HepG2 (cell line): ENCODE data around the gene CTIF. TPM values are rescaled to one million over a fixed set of nuclear protein-coding genes. Genes with fewer than 3 reads are reported as not detected.

ENCODE experiments used
- ATAC-seq: fragments of 200-7000 bp; cut with Tn5 transposase; 3 replicates; pipeline ENCODE4 v1.9.1; 2020; ENCODE audit warnings: mild to moderate bottlenecking, moderate library complexity
- BruUV-seq: library from RNA; stranded (reverse); fragments of 400-500 nt; replicated peaks from 2 replicates; lab custom pipeline; 2021; lab: Mats Ljungman, UMichigan
- CTCF ChIA-PET: fragments of 300-600 bp; formaldehyde crosslinking; extraction: SDS; loops from one replicate; lab custom pipeline; 2021; ENCODE audit warnings: low total read pairs, inconsistent platforms, low intra/inter-chr PET ratio; lab: Yijun Ruan, JAX
- POLR2A ChIA-PET: fragments of 350-600 bp; sonication (Branson Sonifier 250); formaldehyde crosslinking; loops from one replicate; lab custom pipeline; 2020; ENCODE audit warnings: antibody characterized with exemption, inconsistent platforms; lab: Yijun Ruan, JAX
- DNase-seq: peaks from one replicate; pipeline ENCODE4 v3.0.0-alpha.2; 2015; ENCODE audit warnings: low spot score
- FAIRE-seq: peaks from 3 replicates; lab custom pipeline; 2011; peaks lifted over from hg19 to GRCh38; lab: Jason Lieb, UNC
- H2AFZ ChIP-seq: one replicate; pipeline ENCODE4 v1.6.1; 2011; ENCODE audit warnings: low read length, inconsistent platforms
- H3K27ac ChIP-seq: fragments of 300-600 bp; 3 replicates; pipeline ENCODE4 v1.8.0; 2011; ENCODE audit warnings: mixed run types, mild to moderate bottlenecking, mixed read lengths, low read length, inconsistent platforms; ENCODE audit not compliant: insufficient read depth; ENCODE audit errors: extremely low read length
- H3K27me3 ChIP-seq, 2 experiments: fragments of 200-600 bp in 1 of 2; 2 replicates in 1 of 2; 3 replicates in 1 of 2; pipeline versions ENCODE4 v1.6.0 to v1.8.0; 2011; ENCODE audit warnings: low read length in 2 of 2, mild to moderate bottlenecking in 2 of 2, moderate library complexity in 2 of 2, inconsistent platforms in 1 of 2; ENCODE audit not compliant: insufficient read depth in 2 of 2, control insufficient read depth in 1 of 2
- H3K36me3 ChIP-seq, 2 experiments: fragments of 200-600 bp in 1 of 2; replicated peaks in 1 of 2; 2 replicates in 1 of 2; 3 replicates in 1 of 2; pipeline versions ENCODE4 v1.5.1 to v1.8.0; 2011; ENCODE audit warnings: low read length in 2 of 2, inconsistent platforms in 1 of 2; ENCODE audit not compliant: insufficient read depth in 2 of 2, control insufficient read depth in 1 of 2
- H3K4me1 ChIP-seq: 2 replicates; pipeline ENCODE4 v1.5.1; 2012; ENCODE audit warnings: low read length, inconsistent platforms; ENCODE audit not compliant: insufficient read depth
- H3K4me2 ChIP-seq: 2 replicates; pipeline ENCODE4 v1.6.0; 2011; ENCODE audit warnings: low read depth, low read length, inconsistent platforms
- H3K4me3 ChIP-seq, 3 experiments: fragments of 200-600 bp in 1 of 3; sonication (generic), shearing (Covaris generic) in 1 of 3; replicated peaks in 1 of 3; 2 replicates each; pipeline ENCODE4 v1.5.1; 2011 to 2016; ENCODE audit warnings: low read length in 3 of 3, inconsistent platforms in 2 of 3, low read depth in 2 of 3, mild to moderate bottlenecking in 2 of 3, control low read depth in 1 of 3, mixed read lengths in 1 of 3; ENCODE audit not compliant: insufficient read depth in 1 of 3
- H3K79me2 ChIP-seq: one replicate; pipeline ENCODE4 v1.6.1; 2011; ENCODE audit warnings: low read length, inconsistent platforms; ENCODE audit not compliant: insufficient read depth
- H3K9ac ChIP-seq: 2 replicates; pipeline ENCODE4 v1.6.0; 2011; ENCODE audit warnings: mild to moderate bottlenecking, low read depth, low read length, inconsistent platforms; ENCODE audit not compliant: insufficient read depth
- H3K9me3 ChIP-seq: 2 replicates; pipeline ENCODE4 v1.5.1; 2012; ENCODE audit warnings: mild to moderate bottlenecking, low read length
- H4K20me1 ChIP-seq: 2 replicates; pipeline ENCODE4 v1.6.0; 2011; ENCODE audit warnings: inconsistent platforms, mild to moderate bottlenecking, low read length, moderate library complexity; ENCODE audit not compliant: insufficient read depth
- ATF5 ChIP-seq: sonication (generic); formaldehyde crosslinking; IDR thresholded peaks from 2 replicates; pipeline ENCODE4 v1.4.0; 2020; ENCODE audit warnings: mild to moderate bottlenecking, low read depth, missing genetic modification reagents
- BATF2 ChIP-seq: sonication (generic); formaldehyde crosslinking; IDR thresholded peaks from 2 replicates; pipeline ENCODE4 v1.8.0; 2022; ENCODE audit warnings: mild to moderate bottlenecking, missing genetic modification reagents, moderate library complexity
- EEA1 ChIP-seq: sonication (generic); formaldehyde crosslinking; IDR thresholded peaks from 2 replicates; pipeline ENCODE4 v1.5.1; 2020; ENCODE audit warnings: mild to moderate bottlenecking, missing genetic modification reagents, borderline replicate concordance
- KDM5B ChIP-seq: sonication (generic); formaldehyde crosslinking; IDR thresholded peaks from 2 replicates; pipeline ENCODE4 v1.4.0; 2020; ENCODE audit warnings: missing genetic modification reagents, mild to moderate bottlenecking, borderline replicate concordance
- ZBTB44 ChIP-seq: sonication (generic); formaldehyde crosslinking; IDR thresholded peaks from 2 replicates; pipeline ENCODE4 v1.4.0; 2020; ENCODE audit warnings: missing genetic modification reagents
- ZC3H13 ChIP-seq: sonication (generic); formaldehyde crosslinking; IDR thresholded peaks from 2 replicates; pipeline ENCODE4 v1.8.1; 2023; ENCODE audit warnings: mild to moderate bottlenecking, missing genetic modification reagents, moderate library complexity
- ZNF253 ChIP-seq: sonication (generic); formaldehyde crosslinking; IDR thresholded peaks from 2 replicates; pipeline ENCODE4 v1.8.0; 2022; ENCODE audit warnings: mild to moderate bottlenecking, missing genetic modification reagents, borderline replicate concordance
- ZNF510 ChIP-seq: sonication (generic); formaldehyde crosslinking; IDR thresholded peaks from 2 replicates; pipeline ENCODE4 v1.4.0; 2020; ENCODE audit warnings: low read depth, mild to moderate bottlenecking, missing genetic modification reagents
- in situ Hi-C: cut with HindIII; loops from 2 replicates; pipeline ENCODE4 v1.10.0; 2017; ENCODE audit warnings: low pct_unique_long_range_greater_than_20kb; ENCODE audit not compliant: extremely low pct_ligation_motif_present
- intact Hi-C: fragments of 100-400 bp; cut with micrococcal nuclease; formaldehyde crosslinking; loops from one replicate; pipeline ENCODE4 v1.10.0; 2022; ENCODE audit not compliant: unreplicated experiment
- polyA plus RNA-seq, 8 experiments: library from polyadenylated mRNA; depleted of rRNA in 3 of 8; stranded (reverse) in 7 of 8; unstranded in 1 of 8; fragments of >200 nt; fragmentation: Illumina TruSeq in 4 of 8; extraction: Trizol in 4 of 8; gene quantifications; 2 replicates each; pipeline versions ENCODE4 v1.2.1 to v1.2.3, GENCODE V29; 2011 to 2016; ENCODE audit warnings: low read depth in 4 of 8, missing spikeins in 1 of 8, mixed read lengths in 1 of 8; ENCODE audit not compliant: insufficient read depth in 1 of 8
- total RNA-seq, 5 experiments: library from RNA; depleted of rRNA; stranded (reverse); fragments of >200 nt; fragmentation: Illumina TruSeq; extraction: Trizol; gene quantifications; 2 replicates each; pipeline ENCODE4 v1.2.3, GENCODE V29; 2016; ENCODE audit warnings: low read depth in 1 of 5

The CTIF gene
- total and polyA plus RNA-seq, 2 of the 13 experiments (the other 11 are each of a cell fraction or from before 2014, with no cell fraction given): 18.2 to 28.0 TPM

GRCh38 chr18:48525671-48526070 is 13.2 kb upstream of the CTIF start:
- no peak overlapping the region for H3K4me2 ChIP-seq
- FAIRE-seq: no peak
- H3K4me3 ChIP-seq: no peak overlapping the region
- no peaks in the 10 kb centered on the region for H3K79me2 ChIP-seq
- in situ Hi-C loops (no loop called here), intact Hi-C loops (no loop called here)
- H3K4me1 ChIP-seq: no peaks in the 10 kb centered on the region
- no peak for ATAC-seq
- TF ChIP-seq ATF5 (CRISPR knock-in tag): no peak
- TF ChIP-seq BATF2 (CRISPR knock-in tag): no peak
- TF ChIP-seq ZC3H13 (CRISPR knock-in tag): no peak
- TF ChIP-seq EEA1: no peak
- TF ChIP-seq ZNF510: no peak
- no peak for TF ChIP-seq ZNF253
- no peak for TF ChIP-seq ZBTB44 (CRISPR knock-in tag)
- no peak for TF ChIP-seq KDM5B (CRISPR knock-in tag)
- H3K27ac ChIP-seq: no peak overlapping the region
- H3K36me3 ChIP-seq: no peaks in the 10 kb centered on the region
- POLR2A ChIA-PET: no interaction called here
- H3K9ac ChIP-seq: no peak overlapping the region
- H2AFZ ChIP-seq: no peak overlapping the region
- no peak for DNase-seq
- CTCF ChIA-PET: no interaction called here
- no TSS peak for BruUV-seq
- H3K9me3 ChIP-seq: no peaks in the 10 kb centered on the region
- no peaks in the 10 kb centered on the region for H4K20me1 ChIP-seq
- peaks cover 1 to 10% of the 10 kb centered on the region in 2 experiments; a peak in 3 of 5 replicates for H3K27me3 ChIP-seq
